GM10266 (cell line): ENCODE data around the gene KLK7.

Experiments
- DNase-seq: peaks from one replicate; pipeline ENCODE4 v3.0.0; 2012; ENCODE audit errors: extremely low spot score
- TF ChIP-seq, protein P1 (sequence below): IDR thresholded peaks from 2 replicates; pipeline ENCODE4 v1.5.1; 2012; ENCODE audit warnings: mild to moderate bottlenecking, low read depth; ENCODE audit not compliant: control insufficient read depth, insufficient read depth; ENCODE audit errors: missing control alignments

The KLK7 gene

GRCh38 chr19:50933640-50934039 lies 50.1 kb downstream of the KLK7 start:
- TF ChIP-seq, protein P1, sequence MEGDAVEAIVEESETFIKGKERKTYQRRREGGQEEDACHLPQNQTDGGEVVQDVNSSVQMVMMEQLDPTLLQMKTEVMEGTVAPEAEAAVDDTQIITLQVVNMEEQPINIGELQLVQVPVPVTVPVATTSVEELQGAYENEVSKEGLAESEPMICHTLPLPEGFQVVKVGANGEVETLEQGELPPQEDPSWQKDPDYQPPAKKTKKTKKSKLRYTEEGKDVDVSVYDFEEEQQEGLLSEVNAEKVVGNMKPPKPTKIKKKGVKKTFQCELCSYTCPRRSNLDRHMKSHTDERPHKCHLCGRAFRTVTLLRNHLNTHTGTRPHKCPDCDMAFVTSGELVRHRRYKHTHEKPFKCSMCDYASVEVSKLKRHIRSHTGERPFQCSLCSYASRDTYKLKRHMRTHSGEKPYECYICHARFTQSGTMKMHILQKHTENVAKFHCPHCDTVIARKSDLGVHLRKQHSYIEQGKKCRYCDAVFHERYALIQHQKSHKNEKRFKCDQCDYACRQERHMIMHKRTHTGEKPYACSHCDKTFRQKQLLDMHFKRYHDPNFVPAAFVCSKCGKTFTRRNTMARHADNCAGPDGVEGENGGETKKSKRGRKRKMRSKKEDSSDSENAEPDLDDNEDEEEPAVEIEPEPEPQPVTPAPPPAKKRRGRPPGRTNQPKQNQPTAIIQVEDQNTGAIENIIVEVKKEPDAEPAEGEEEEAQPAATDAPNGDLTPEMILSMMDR, result no peak
- DNase-seq, result no peak

GRCh38 chr19:50932690-50933083 lies 51.0 kb downstream of the KLK7 start:
- TF ChIP-seq, protein P1, result no peak
- no peak for DNase-seq

DNA sequence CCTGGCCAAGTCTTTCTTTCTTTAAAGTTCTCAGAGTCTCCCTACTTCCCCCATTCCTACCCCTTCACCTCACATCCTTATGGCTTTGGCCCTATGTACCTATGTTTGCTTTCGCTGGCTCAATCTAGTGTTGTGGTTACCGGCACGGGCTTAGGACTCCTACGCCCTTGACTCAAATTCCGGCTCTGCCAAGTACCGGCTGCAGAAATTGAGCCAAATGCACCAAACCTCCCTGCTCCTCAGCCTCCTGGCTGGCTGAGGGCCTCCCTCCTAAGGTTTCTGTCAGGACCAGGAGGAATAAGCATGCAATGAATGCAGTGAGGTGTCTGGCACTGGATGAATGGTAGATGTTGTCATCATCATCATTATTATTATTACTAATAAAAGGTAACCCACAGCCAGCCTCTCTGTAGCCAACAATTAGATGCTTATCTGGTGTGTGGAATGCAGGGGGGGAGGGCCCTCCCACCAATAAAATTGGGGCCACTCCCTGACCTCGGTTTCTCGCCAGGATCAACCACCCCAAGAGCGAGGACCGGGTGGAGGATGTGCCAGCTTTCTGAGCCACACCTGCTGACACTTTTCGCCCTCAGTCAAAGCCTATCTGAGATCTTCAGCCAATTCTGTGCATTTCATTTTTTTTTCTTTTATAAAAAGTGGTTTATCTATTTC lies 51.6 kb downstream of the KLK7 start:
- DNase-seq, result no peak
- TF ChIP-seq, protein P1, result no peak

DNA sequence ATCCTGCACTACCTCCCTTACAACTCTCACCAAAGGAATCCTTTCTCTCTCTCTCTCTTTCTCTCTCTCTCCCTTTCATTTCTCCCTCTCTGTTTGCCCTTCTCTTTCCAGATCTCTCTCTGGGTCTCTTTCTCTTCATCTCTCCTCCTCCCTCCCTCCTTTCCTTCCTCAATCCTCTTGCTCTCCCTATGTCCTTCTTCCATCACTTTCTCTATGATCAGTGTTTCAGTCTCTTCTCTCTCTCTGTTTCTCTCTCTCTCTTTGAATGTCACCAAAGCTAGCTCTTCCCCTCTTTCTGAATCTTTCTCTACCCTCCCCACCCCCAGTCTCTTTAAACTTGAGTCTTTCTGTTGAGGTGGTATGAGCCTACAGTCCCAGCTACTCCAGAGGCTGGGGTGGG lies 52.7 kb downstream of the KLK7 start:
- DNase-seq, result no peak

GRCh38 chr19:50928831-50929230 lies 54.9 kb downstream of the KLK7 start:
- no peak for DNase-seq
- TF ChIP-seq, protein P1, result no peak

More for the DNA sequence above, 52.7 kb downstream of the KLK7 start:
- TF ChIP-seq, protein P1, result no peak
